BLaER1 treated with 17β-estradiol and CSF1 and Interleukin-3, amounts not matched to agents 10 nM and 100 nM (cell line): Measurements from ENCODE around the gene ADAT1.
A peak's percentile ranks its signal among the peaks of the same experiment; 100 is the strongest.

ENCODE experiments used
- H3K27ac ChIP-seq, 11 experiments: shearing (Covaris generic); formaldehyde crosslinking; 2 replicates each; pipeline ENCODE4 v1.8.1; 2022
- H3K27me3 ChIP-seq, 11 experiments: shearing (Covaris generic); formaldehyde crosslinking; 2 replicates each; pipeline ENCODE4 v1.8.1; 2022
- H3K36me3 ChIP-seq, 11 experiments: shearing (Covaris generic); formaldehyde crosslinking; 2 replicates each; pipeline ENCODE4 v1.8.1; 2022
- H3K4me1 ChIP-seq, 10 experiments: shearing (Covaris generic); formaldehyde crosslinking; 2 replicates each; pipeline ENCODE4 v1.8.1; 2022
- H3K4me2 ChIP-seq, 11 experiments: shearing (Covaris generic); formaldehyde crosslinking; 2 replicates each; pipeline ENCODE4 v1.8.1; 2022
- H3K4me3 ChIP-seq, 10 experiments: shearing (Covaris generic); formaldehyde crosslinking; 2 replicates each; pipeline ENCODE4 v1.8.1; 2022
- H3K9ac ChIP-seq, 11 experiments: shearing (Covaris generic); formaldehyde crosslinking; 2 replicates each; pipeline ENCODE4 v1.8.1; 2022
- H3K9me3 ChIP-seq, 11 experiments: shearing (Covaris generic); formaldehyde crosslinking; replicated peaks in 1 of 11; 2 replicates each; pipeline ENCODE4 v1.8.1; 2022
- H4K20me1 ChIP-seq, 11 experiments: shearing (Covaris generic); formaldehyde crosslinking; 2 replicates each; pipeline ENCODE4 v1.8.1; 2022
- Cebpa-rat ChIP-seq, 11 experiments: shearing (Covaris generic); IDR thresholded peaks; 2 replicates each; pipeline ENCODE4 v1.8.1; 2022

Gene ADAT1

GRCh38 chr16:75626806-75627205 lies 3.7 kb upstream of the ADAT1 start:
- Histone ChIP-seq H3K27me3 (no peaks in the 10 kb centered on the region), H3K9ac (no peak overlapping the region), H3K36me3 (peaks cover 63 to 77% (median 75%) of the 10 kb centered on the region in 11 experiments), H3K4me1 (peaks cover 31 to 65% (median 49%) of the 10 kb centered on the region in 10 experiments), H3K27ac (peak overlapping the region in 5 of 11 experiments; percentile 26 to 41 (median 35); a peak in 8 of 22 replicates), H4K20me1 (peaks cover 0 to 38% (median 19%) of the 10 kb centered on the region in 11 experiments; a peak in 12 of 22 replicates), H3K9me3 (no peaks in the 10 kb centered on the region), H3K4me3 (no peak overlapping the region), H3K4me2 (peak overlapping the region in 7 of 11 experiments; percentile 57 to 81 (median 75); a peak in 7 of 22 replicates)
- no peak for TF ChIP-seq Cebpa-rat (IDR thresholded peaks at IDR 0.05)

DNA sequence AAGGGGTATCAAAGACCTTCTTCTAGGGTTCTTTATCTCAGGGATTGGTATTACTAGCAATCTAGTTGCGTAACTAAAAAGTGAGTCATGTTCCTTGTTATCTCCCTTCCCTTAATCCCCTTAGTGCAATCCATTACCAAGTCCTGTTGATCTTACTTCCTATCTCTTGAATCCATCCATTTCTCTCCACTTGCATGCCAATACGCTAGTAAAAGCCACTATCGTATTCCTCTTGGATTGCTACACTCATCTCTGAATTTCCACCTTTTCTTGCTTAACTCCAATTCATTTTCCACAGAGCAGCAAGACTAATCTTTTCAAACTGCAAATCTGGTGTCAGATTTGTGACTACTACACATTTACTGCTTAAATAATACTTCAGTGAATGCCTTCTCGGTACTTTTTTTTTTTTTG lies 1.8 kb upstream of the ADAT1 start:
- Histone ChIP-seq H3K9ac (peak overlapping the region in 1 of 11 experiments; percentile 13; a peak in 2 of 22 replicates), H3K27me3 (no peaks in the 10 kb centered on the region), H3K9me3 (no peaks in the 10 kb centered on the region), H4K20me1 (peaks cover 0 to 25% (median 18%) of the 10 kb centered on the region in 11 experiments; a peak in 12 of 22 replicates), H3K4me2 (peak overlapping the region in 4 of 11 experiments; percentile 29 to 45 (median 38); a peak in 7 of 22 replicates), H3K36me3 (peaks cover 50 to 67% (median 63%) of the 10 kb centered on the region in 11 experiments), H3K4me3 (no peak overlapping the region), H3K27ac (0 out of 22 replicates have a peak overlapping the region, but pooled peaks of 1 of the 11 experiments have one; percentile 2), H3K4me1 (peaks cover 45 to 84% (median 65%) of the 10 kb centered on the region in 10 experiments)
- TF ChIP-seq Cebpa-rat (IDR thresholded peaks at IDR 0.05) = peak in 2 of 11 experiments; percentile 21 to 22; a peak in 2 of 22 replicates

- H3K4me2 ChIP-seq = peak overlapping the region; percentile 83 to 96 (median 93); a peak in 17 of 22 replicates
- no peak overlapping the region for H3K4me3 ChIP-seq
- 0 out of 22 replicates have a peak overlapping the region, but pooled peaks of 2 of the 11 experiments have one; percentile 86 to 92 for H3K9ac ChIP-seq
- peaks cover 0 to 4% (median 0%) of the 10 kb centered on the region in 11 experiments; a peak in 1 of 22 replicates for H4K20me1 ChIP-seq
- TF ChIP-seq Cebpa-rat (IDR thresholded peaks at IDR 0.05) = no peak
- H3K9me3 ChIP-seq = no peaks in the 10 kb centered on the region
- peaks cover 20 to 52% (median 36%) of the 10 kb centered on the region in 10 experiments for H3K4me1 ChIP-seq
- no peak overlapping the region for H3K27ac ChIP-seq
- no peaks in the 10 kb centered on the region for H3K27me3 ChIP-seq
- peaks cover 51 to 67% (median 63%) of the 10 kb centered on the region in 11 experiments for H3K36me3 ChIP-seq
Observed at GRCh38 chr16:75621170-75621477, 2.0 kb downstream of the ADAT1 start.

DNA sequence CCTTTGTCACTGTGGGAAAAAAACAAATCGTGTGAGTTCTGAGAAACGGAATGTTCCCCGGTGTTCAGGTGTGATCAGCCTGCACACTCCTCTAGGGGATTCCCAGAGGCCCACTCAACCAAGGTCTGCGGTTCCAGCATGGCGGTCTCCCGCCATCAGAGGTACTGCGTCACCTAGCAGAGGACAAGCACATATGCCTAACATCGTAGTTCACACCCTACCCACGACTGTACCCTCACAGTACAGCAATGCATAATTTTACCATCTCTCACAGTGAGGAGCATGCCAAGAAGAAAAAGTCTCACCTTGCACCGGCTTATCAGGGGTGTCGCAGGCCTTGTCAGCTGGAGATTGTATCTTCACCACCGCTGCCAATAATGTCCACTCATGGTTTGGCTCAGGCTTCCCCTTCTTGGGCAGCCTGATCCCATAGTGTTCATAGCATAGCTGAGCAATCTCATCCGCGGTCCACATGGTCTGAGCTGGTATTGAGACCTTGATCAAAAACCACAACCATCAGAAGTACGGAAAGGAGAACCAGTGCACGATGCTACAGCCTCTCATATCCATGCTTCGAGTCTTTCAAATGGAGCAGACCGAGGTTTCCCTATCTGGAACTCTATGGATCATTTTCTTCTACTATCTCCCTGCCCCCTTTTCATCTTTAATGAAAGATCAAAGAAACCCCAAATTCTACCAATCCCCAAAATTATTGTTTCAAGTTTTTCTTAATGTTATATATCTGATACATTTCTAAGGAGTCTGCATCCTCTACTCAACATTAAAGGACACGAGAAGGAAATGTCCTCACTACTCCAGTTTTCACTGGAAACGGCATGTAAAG lies 2.5 kb downstream of the ADAT1 start:
- H3K9ac ChIP-seq = 0 out of 22 replicates have a peak overlapping the region, but pooled peaks of 2 of the 11 experiments have one; percentile 86 to 92
- no peak for TF ChIP-seq Cebpa-rat (IDR thresholded peaks at IDR 0.05)
- H3K4me3 ChIP-seq = no peak overlapping the region
- H3K27ac ChIP-seq = no peak overlapping the region
- peaks cover 0 to 4% (median 0%) of the 10 kb centered on the region in 11 experiments; a peak in 1 of 22 replicates for H4K20me1 ChIP-seq
- H3K27me3 ChIP-seq = no peaks in the 10 kb centered on the region
- peaks cover 51 to 67% (median 63%) of the 10 kb centered on the region in 11 experiments for H3K36me3 ChIP-seq
- peaks cover 20 to 47% (median 36%) of the 10 kb centered on the region in 10 experiments for H3K4me1 ChIP-seq
- no peaks in the 10 kb centered on the region for H3K9me3 ChIP-seq
- H3K4me2 ChIP-seq = peak overlapping the region; percentile 83 to 96 (median 93); a peak in 14 of 22 replicates

- Histone ChIP-seq H3K27ac (no peak overlapping the region), H3K27me3 (no peaks in the 10 kb centered on the region), H3K4me3 (no peak overlapping the region), H3K4me1 (peaks cover 18 to 33% (median 27%) of the 10 kb centered on the region in 10 experiments), H4K20me1 (peaks cover 0 to 4% (median 0%) of the 10 kb centered on the region in 11 experiments; a peak in 1 of 22 replicates), H3K4me2 (no peak overlapping the region), H3K9ac (no peak overlapping the region), H3K36me3 (peaks cover 67 to 70% (median 69%) of the 10 kb centered on the region in 11 experiments), H3K9me3 (no peaks in the 10 kb centered on the region)
- peak in 1 of 11 experiments; percentile 39; a peak in 3 of 22 replicates for TF ChIP-seq Cebpa-rat (IDR thresholded peaks at IDR 0.05)
Observed at GRCh38 chr16:75618780-75619179, 4.3 kb downstream of the ADAT1 start.

DNA sequence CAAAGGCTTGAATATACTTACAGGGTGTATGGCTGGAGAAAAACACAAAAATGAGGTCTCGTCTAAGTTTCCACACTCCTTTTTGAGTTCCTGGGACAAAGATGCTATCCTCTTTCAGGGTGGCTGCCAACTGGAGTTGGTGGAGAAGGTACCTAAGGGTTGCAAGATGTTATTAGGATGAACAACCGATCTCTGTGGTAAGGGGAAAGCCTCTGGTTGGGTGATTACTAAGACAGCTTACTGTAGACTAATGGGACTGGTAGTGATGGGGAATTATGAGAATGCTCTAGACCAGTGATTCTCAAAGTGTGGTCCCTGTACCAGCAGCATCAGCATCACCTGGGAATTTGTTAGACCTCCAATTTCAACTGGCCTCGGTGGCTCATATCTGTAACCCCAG lies 6.0 kb downstream of the ADAT1 start:
- peaks cover 0 to 4% (median 0%) of the 10 kb centered on the region in 11 experiments; a peak in 1 of 22 replicates for H4K20me1 ChIP-seq
- no peak overlapping the region for H3K27ac ChIP-seq
- H3K36me3 ChIP-seq = peaks cover 84 to 87% (median 85%) of the 10 kb centered on the region in 11 experiments
- no peak overlapping the region for H3K9ac ChIP-seq
- H3K4me3 ChIP-seq = no peak overlapping the region
- no peak for TF ChIP-seq Cebpa-rat (IDR thresholded peaks at IDR 0.05)
- H3K27me3 ChIP-seq = no peaks in the 10 kb centered on the region
- no peaks in the 10 kb centered on the region for H3K9me3 ChIP-seq
- H3K4me1 ChIP-seq = peaks cover 13 to 25% (median 19%) of the 10 kb centered on the region in 10 experiments
- H3K4me2 ChIP-seq = no peak overlapping the region

DNA sequence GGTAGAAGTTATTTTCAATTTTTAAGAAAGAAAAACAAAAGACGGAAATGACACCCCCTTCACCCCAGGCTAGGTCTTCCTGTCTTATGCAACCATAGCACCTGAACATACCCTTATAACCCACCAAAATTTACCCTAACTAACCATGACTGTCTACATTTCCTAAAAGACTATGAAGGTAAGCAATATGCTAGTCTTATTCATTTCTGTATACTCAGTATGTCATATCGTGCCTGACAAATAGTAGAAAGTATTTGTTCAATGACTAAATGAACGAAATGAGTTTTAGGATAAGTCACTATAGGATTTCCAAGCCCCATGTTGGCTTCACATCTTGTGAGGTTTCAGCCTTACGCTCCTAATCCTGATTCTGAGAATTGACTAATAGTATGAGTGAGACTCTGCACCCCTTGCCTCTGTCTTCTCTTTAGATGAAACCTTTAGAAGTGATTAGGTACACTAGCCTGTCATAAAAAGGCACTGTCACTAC lies 6.5 kb downstream of the ADAT1 start:
- H3K27ac ChIP-seq = no peak overlapping the region
- H3K4me2 ChIP-seq = no peak overlapping the region
- H3K36me3 ChIP-seq = peaks cover 90 to 92% (median 91%) of the 10 kb centered on the region in 11 experiments
- H4K20me1 ChIP-seq = peaks cover 0 to 4% (median 0%) of the 10 kb centered on the region in 11 experiments; a peak in 1 of 22 replicates
- H3K27me3 ChIP-seq = no peaks in the 10 kb centered on the region
- no peak overlapping the region for H3K4me3 ChIP-seq
- TF ChIP-seq Cebpa-rat (IDR thresholded peaks at IDR 0.05) = no peak
- H3K9me3 ChIP-seq = no peaks in the 10 kb centered on the region
- peaks cover 8 to 19% (median 14%) of the 10 kb centered on the region in 10 experiments for H3K4me1 ChIP-seq
- H3K9ac ChIP-seq = no peak overlapping the region

- peaks cover 99 to 100% (median 100%) of the 10 kb centered on the region in 11 experiments for H3K36me3 ChIP-seq
- peaks cover 0 to 10% (median 5%) of the 10 kb centered on the region in 10 experiments; a peak in 13 of 20 replicates for H3K4me1 ChIP-seq
- no peak overlapping the region for H3K4me2 ChIP-seq
Observed at GRCh38 chr16:75615619-75616018, 7.5 kb downstream of the ADAT1 start.

More at GRCh38 chr16:75615619-75616018, 7.5 kb downstream of the ADAT1 start:
- Histone ChIP-seq H4K20me1 (peaks cover 0 to 4% (median 0%) of the 10 kb centered on the region in 11 experiments; a peak in 2 of 22 replicates), H3K27me3 (no peaks in the 10 kb centered on the region), H3K27ac (no peak overlapping the region), H3K9me3 (no peaks in the 10 kb centered on the region), H3K9ac (no peak overlapping the region), H3K4me3 (no peak overlapping the region)
- no peak for TF ChIP-seq Cebpa-rat (IDR thresholded peaks at IDR 0.05)
